Measurements from ENCODE around the gene C2CD4D. TPM values are rescaled to one million over a fixed set of nuclear protein-coding genes. Genes with fewer than 3 reads are reported as not detected.

Gene C2CD4D
- total RNA-seq, 1 donor from 2014 or later, result not detected

DNA sequence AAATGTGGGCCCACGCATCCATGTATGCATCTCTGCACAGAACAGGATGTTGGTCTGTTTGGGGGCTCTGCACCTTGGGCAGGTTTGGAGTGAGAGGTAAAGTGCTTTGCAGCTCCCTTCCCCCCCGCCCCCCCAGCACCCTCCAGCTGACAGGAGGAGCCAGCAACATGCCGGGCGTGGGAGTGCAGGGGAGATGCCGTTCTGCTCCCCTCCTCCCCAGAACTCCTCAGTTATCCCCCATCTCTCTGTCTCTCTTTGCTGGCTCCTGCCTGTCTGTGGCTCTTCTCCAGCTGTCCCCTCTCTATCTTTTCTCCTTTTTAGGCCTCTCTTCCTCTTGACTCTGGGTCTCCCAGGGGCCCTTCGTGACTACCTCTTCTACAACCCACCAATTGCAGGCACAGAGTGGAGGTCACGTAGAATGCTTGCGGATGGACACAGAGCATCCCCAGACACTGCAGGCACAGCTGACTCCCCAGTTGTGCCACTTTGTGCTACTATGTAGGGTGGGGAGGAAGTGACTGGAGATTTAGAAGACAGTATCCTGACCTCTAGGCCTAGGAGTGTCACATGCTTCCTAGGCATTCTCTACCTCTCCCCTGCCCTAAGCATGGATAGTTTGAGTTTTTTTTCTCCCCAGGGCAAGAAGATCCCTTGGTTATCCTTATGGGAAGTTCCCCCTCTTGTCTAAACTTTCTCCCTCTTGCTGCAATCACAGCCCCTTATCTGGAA, 6.3 kb downstream of the C2CD4D start:
- DNase-seq, result no peak

DNA sequence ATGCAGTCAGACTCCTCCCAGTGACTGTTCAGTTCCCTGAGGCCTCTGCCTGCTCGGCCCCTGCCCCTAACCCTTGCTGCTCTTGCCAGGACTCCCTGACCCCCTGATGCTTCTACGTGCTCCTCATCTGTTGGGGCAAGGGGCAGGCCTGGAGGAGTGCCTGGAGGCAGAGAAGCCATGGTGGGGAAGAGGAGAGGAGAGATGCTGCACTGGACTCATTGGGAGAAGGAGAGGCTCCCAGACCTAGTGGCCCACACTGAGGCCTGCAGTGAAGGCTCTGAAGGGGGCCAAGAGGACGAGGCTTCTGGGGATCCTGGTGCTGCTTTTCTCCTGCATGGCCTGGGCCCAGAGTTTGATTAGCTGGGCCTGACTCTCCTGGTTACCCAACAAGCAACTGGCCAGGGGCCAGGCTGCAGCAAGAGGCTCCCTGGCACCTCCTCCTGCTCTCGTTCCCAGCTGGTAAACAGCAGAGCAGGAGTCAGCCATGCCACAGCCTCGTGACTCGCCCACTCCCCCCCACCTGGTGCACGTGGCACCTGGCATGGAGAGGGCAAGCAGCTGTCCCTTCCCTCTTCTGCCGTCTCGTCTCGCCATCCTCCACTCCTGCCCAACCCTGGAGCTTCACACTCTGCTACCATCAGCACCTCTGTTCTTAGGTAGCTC, 7.2 kb downstream of the C2CD4D start:
- no peak for DNase-seq

- DNase-seq, result no peak
Observed at GRCh38 chr1:151831605-151832004, 8.0 kb downstream of the C2CD4D start, which contains the start of gene RORC. TSS of gene RORC (minus strand) at chr1:151831802. CDS start at chr1:151831764, 38 bp downstream.

DNA sequence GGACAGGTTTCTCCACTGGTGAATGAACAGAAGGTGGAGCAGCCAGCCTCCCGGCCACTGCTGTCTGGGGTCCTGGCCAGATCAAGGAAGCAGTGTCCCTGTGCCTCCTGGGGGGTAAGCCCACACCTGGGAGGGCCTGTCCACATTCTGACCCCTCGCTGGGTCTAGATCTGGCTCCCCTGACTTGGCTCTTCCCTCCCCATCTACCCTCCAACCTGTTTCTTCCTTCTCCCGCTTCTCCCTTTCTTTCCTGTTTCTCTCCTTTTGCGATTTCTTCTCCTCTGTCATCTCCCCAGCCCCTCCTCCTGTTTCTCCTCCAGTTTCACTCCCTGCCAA, 8.4 kb downstream of the C2CD4D start:
- no peak for DNase-seq

GRCh38 chr1:151830055-151830454, 9.6 kb downstream of the C2CD4D start:
- no peak for DNase-seq

DNA sequence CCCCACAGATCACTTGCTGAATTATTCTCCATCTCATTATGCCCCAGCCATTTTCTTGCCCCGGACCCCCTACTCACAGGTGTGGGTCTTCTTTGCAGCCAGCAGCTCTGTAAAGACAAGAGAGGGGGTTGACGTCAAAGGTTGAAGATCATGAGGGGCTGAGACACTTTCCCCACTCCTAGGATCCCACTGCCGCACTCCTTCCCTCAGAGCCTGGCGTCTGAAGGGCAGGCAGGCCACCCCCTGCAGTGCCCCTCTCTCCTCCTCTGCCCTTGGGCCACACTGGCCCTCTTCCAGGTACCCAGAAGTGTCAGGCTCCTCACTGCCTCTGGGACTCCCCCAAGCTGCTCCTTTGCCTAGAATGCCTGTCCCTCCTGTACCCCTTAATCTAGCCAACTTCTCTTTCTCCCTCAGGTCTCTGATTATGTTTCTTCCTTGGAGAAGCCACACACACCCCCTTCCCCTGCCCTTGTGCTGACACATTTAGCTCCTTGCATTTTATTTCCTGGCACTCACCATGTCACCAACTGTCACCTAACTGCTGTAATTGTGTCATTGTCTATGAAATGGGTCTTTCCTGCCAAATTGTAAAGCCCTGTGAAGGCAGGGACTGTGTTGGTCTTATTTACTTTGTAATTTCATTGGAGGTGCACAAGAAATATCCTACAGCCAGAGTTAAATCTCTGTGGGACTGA, 10.1 kb downstream of the C2CD4D start:
- no peak for DNase-seq

- DNase-seq, result no peak
Observed at GRCh38 chr1:151828921-151829320, 10.7 kb downstream of the C2CD4D start.

- DNase-seq, result no peak
Observed at GRCh38 chr1:151827853-151828252, 11.8 kb downstream of the C2CD4D start.

DNA sequence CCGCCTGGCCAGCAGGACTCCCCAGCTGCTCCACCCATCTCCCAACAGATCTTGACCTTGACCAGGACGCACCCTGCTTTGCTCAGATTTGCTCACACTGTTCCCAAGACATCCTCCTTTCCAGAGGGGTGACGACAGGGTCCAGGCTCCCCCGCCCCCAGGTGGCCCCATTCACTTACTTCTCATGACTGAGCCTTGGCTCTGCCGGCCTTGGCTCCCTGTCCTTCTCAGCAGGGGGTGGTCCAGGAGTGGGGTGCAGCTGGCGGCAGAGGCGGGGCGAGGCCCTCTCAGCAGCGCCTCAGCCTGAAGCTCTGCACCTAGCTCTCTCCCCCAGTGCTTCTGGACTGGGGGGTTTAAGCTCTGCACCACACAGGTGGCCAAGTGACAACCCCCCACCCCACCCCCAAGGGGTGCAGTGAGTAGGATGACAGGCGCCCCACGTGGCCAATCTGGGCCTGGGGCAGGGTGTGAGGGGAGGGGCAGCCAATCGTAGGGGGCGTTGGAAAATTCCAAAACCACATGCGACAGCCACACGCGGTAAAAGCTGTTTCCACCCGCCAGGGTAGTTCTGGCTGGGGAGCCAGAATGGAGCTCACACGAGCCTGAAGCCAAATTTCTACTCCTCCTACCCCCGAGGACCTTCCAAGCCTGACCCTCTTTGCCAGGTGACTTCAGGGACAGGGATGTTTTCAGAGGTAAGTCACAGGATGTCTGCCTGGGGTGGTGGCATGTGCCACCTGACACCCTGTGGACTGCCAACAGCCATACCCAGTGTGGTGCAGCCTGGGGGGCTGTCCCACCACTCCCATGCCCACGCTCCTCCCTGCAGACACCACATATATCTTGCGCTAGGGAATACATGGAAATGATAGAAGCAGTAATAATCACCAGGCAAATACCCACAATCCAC, 13.6 kb downstream of the C2CD4D start:
- DNase-seq, result no peak

GRCh38 chr1:151825204-151825603, 14.4 kb downstream of the C2CD4D start:
- DNase-seq, result no peak

DNA sequence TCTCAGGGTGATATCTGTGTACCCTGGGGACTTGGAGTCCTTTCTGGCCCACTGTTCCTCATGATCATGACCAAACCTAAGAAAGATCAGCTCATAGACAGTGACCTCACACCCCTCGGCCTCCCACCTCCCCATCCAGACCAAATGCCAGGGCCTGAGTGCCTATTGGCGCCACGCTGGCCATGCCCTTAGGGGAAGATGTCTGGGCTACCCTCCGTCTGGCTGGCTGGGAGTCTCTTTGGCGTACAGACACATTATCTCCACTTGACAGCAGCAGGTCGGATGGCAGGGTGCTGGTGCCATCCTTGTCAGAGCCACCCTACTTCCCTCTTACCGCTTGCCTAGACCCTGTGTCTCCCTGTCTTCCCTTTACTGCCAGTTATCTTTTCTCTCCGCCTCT, 16.4 kb downstream of the C2CD4D start:
- no peak for DNase-seq

DNA sequence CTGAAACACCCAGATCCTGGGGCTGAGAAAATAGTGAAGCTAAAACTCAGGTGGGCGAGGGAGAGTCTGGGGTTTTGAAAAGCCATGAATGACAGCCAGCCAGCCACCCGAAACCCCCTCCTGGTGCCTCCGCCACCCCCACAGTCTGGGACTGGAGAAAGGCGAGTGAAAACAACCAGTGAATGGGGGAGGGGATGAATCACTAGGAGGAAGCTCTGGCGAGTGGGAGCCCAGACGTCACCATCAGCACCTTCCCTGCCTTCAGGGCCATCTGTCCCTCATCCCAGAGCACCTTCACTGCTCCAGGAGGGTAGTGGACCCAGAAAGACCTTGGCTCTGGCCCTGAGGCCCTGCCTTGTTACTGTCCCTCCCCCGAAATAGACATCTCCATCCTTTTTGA, 17.2 kb downstream of the C2CD4D start:
- DNase-seq, result no peak

- DNase-seq, result no peak
Observed at GRCh38 chr1:151820940-151821339, 18.7 kb downstream of the C2CD4D start.

- no peak for DNase-seq
Observed at GRCh38 chr1:151819976-151820623, 19.5 kb downstream of the C2CD4D start.

GRCh38 chr1:151819227-151819835, 20.3 kb downstream of the C2CD4D start:
- no peak for DNase-seq

DNA sequence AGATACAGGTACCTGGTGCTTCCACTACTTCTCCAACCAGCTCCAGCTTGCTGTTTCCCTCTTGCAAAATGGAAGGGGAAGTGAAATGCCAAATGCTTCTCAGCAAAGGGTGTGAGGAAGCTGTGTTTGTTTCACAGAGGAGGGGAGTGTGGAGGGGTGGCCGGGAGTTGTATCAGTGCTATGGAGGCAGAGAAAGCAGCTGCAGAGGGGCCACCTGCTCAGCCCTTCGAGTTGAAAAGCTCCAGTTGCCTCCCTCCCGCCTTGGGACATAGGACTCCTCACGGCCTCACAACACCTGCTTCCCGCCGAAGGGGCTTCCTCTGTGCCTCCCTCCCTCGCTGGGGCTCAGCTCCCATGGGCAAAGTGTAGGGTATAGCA, 22.3 kb downstream of the C2CD4D start:
- no peak for DNase-seq

DNA sequence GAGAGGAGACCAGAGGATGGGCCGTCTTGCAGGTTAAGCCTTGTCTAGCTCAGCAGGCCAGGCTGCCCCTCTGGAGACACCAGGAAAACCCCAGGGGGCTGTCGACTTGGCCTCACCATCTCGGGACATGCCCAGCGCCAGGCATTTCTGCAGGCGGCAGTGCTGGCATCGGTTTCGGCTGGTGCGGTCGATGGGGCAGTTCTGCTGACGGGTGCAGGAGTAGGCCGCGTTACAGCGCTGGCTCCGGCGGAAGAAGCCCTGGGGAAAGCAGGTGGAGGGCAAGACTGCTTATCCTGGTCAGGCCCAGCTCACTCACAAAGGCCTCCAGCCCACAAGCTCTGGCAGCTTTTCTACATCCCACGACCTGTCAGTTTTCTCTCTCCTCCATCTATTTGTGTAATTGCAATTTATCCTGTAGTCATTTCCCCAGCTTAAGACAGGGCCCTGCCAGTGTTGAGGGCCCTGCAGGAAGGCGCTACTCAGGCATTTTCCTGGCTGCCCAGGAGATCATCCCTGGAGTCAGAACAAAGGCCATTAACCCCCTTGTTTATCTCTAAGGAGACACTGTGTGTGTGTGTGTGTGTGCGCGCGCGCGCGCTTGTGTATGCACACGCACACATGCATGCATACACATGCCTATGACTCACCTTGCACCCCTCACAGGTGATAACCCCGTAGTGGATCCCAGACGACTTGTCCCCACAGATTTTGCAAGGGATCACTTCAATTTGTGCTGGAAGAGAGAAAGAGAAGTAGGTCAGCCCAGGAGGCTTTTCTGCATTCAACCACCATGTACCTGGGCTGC, 22.9 kb downstream of the C2CD4D start:
- no peak for DNase-seq

DNA sequence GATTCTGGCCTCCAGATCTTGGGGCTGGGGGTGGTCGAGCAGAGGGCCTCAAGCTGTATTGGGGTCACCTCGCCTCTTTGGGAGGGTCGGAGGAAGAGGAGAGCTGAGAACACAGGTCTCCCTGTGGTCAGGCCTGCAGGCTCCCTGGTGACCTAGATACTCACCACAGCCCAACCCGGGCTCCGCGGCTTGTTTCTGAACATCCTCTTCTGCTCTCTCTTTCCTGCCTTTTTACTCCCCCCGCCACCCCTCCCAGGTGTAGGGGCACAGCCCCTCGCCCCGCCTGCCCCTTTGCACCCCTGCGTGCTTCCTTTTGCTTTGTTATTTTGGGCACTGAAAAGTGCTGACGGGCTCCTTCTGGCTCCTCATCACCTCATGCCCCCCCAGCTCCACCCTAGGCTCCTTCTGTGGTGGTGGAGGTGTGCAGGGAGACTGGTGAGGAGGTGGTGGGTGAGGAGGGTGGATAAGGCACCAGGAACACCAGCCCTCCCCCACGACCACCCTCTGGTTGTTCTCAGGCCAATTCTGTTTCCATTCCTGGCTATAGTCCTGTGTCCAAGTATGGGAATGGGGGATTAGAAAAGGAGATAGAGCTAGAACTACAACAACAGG, 23.8 kb downstream of the C2CD4D start:
- no peak for DNase-seq

GRCh38 chr1:151814971-151815545, 24.6 kb downstream of the C2CD4D start:
- no peak for DNase-seq

- DNase-seq, result no peak
Observed at GRCh38 chr1:151814426-151814825, 25.2 kb downstream of the C2CD4D start.

Measured in skin of body (tissue), 2 donors.